HG02571 (cell line): Measurements from ENCODE around the gene TRIM68.

ENCODE experiments used
- ATAC-seq: cut with Tn5 transposase; IDR thresholded peaks from one replicate; pipeline ENCODE4 v1.9.1; 2021; ENCODE audit warnings: mild to moderate bottlenecking, moderate library complexity; ENCODE audit not compliant: unreplicated experiment

The TRIM68 gene

GRCh38 chr11:4606231-4607015 lies 1.6 kb downstream of the TRIM68 start:
- no peak for ATAC-seq

- no peak for ATAC-seq
Measured at GRCh38 chr11:4605057-4605456, 3.0 kb downstream of the TRIM68 start.

GRCh38 chr11:4593739-4594138 lies 14.3 kb downstream of the TRIM68 start, which contains the start of gene OR52I1:
Gene OR52I1, plus strand, starts transcription at chr11:4594039. Its CDS starts 0 bp downstream, at chr11:4594039.
- ATAC-seq: no peak

- no peak for ATAC-seq
Measured at GRCh38 chr11:4589017-4589416, 19.0 kb downstream of the TRIM68 start.

GRCh38 chr11:4581443-4581842 lies 26.6 kb downstream of the TRIM68 start, which contains the start of gene OR52I2:
Gene OR52I2, plus strand, starts transcription at chr11:4581743.
- no peak for ATAC-seq

GRCh38 chr11:4580124-4580523 lies 27.9 kb downstream of the TRIM68 start:
- ATAC-seq: no peak

- ATAC-seq: no peak
Measured at GRCh38 chr11:4578624-4579023, 29.4 kb downstream of the TRIM68 start.

- ATAC-seq: no peak
Measured at GRCh38 chr11:4577761-4578160, 30.3 kb downstream of the TRIM68 start.

GRCh38 chr11:4576880-4577279 lies 31.2 kb downstream of the TRIM68 start:
- no peak for ATAC-seq

- ATAC-seq: no peak
Measured at GRCh38 chr11:4569075-4569474, 39.0 kb downstream of the TRIM68 start.

GRCh38 chr11:4565371-4565770 lies 42.7 kb downstream of the TRIM68 start:
- ATAC-seq: no peak

- ATAC-seq: no peak
Measured at GRCh38 chr11:4560467-4560866, 47.6 kb downstream of the TRIM68 start.

- no peak for ATAC-seq
Measured at GRCh38 chr11:4559527-4560440, 48.2 kb downstream of the TRIM68 start.

GRCh38 chr11:4551346-4551979 lies 56.6 kb downstream of the TRIM68 start:
- no peak for ATAC-seq
